Heart right ventricle (tissue), 16 donors: ENCODE results near the gene SRSF3. TPM values are rescaled to one million over a fixed set of nuclear protein-coding genes. Genes with fewer than 3 reads are reported as not detected.

Experiments
- ATAC-seq, 8 donors: fragments of 200-7000 bp; cut with Tn5 transposase; one replicate each; pipeline ENCODE4 v1.9.1; 2020; ENCODE audit warnings: mild to moderate bottlenecking in 8 of 8, moderate library complexity in 8 of 8, moderate number of reproducible peaks in 1 of 8
- DNase-seq, 2 donors: peaks; one replicate each; pipeline ENCODE4 v3.0.0-alpha.2; 2020
- H3K27ac ChIP-seq, 10 donors: fragments of 200-600 bp; sonication (generic) in 2 of 10; one replicate each; pipeline versions ENCODE4 v1.5.0 to v1.8.0; 2020 to 2022; ENCODE audit warnings: mild to moderate bottlenecking in 3 of 10
- H3K27me3 ChIP-seq, 7 donors: fragments of 200-600 bp; one replicate each; pipeline ENCODE4 v1.8.0; 2021 to 2022; ENCODE audit warnings: mild to moderate bottlenecking in 2 of 7
- H3K36me3 ChIP-seq, 9 donors: fragments of 200-600 bp; sonication (generic) in 1 of 9; one replicate each; pipeline versions ENCODE4 v1.5.0 to v1.8.0; 2020 to 2022; ENCODE audit warnings: mild to moderate bottlenecking in 2 of 9
- H3K4me1 ChIP-seq, 9 donors: fragments of 200-600 bp; sonication (generic) in 1 of 9; one replicate each; pipeline versions ENCODE4 v1.5.0 to v1.8.0; 2020 to 2022; ENCODE audit warnings: mild to moderate bottlenecking in 4 of 9
- H3K4me3 ChIP-seq, 10 donors: fragments of 200-600 bp; sonication (generic) in 2 of 10; one replicate each; pipeline versions ENCODE4 v1.5.0 to v1.8.0; 2020 to 2022; ENCODE audit warnings: mild to moderate bottlenecking in 7 of 10, moderate library complexity in 2 of 10
- H3K9me3 ChIP-seq, 11 donors: fragments of 200-600 bp in 10 of 11; sonication (generic) in 2 of 11; one replicate each; pipeline versions ENCODE4 v1.5.0 to v1.8.0; 2013 to 2022; ENCODE audit warnings: mild to moderate bottlenecking in 2 of 11, control low read depth in 1 of 11, moderate library complexity in 1 of 11
- WGBS, 2 donors: extraction: QIAGEN DNeasy Blood & Tissue Kit; methylation state at CpG; one replicate each; pipeline ENCODE4 v1.1.7; 2013; ENCODE audit warnings: inconsistent platforms in 1 of 2; 5-methylcytosine and 5-hydroxymethylcytosine counted together
- intact Hi-C, 10 donors: fragments of 100-400 bp; cut with DNase I; formaldehyde crosslinking; loops; one replicate each; pipeline versions ENCODE4 v1.11.1 to v1.14.2; 2022
- polyA plus RNA-seq, 2 donors: library from polyadenylated mRNA; stranded (reverse); fragments of 200-250 nt; gene quantifications; one replicate each; pipeline ENCODE4 v1.2.3, GENCODE V29; 2013
- total RNA-seq, 10 donors: library from RNA; stranded (reverse); fragmentation: NEBNext Ultra II Directional in 3 of 10; extraction: Animal tissue kit (Norgen Biotek cat#: 25700) in 3 of 10; gene quantifications; one replicate each; pipeline versions ENCODE4 v1.2.1 to v1.2.4, GENCODE V29; 2021 to 2023
- TF ChIP-seq, protein P1 (sequence below), 9 donors: fragments of 200-600 bp; sonication (generic) in 2 of 9; IDR thresholded peaks; one replicate each; pipeline versions ENCODE4 v1.5.0 to v1.8.0; 2021 to 2022; ENCODE audit warnings: antibody characterized with exemption in 9 of 9, mild to moderate bottlenecking in 5 of 9, moderate library complexity in 1 of 9
- donor health status: Arrhythmogenic right ventricular cardiomyopathy.
- donor health status: ischemic (EF 13 %, LVEDD 7.1; RV severe dilation, severe dysfunction).
- donor health status: healthy with polysubstance abuse.
- donor health status: DM: no; HTN: yes; CAD: no.
- donor health status: DM: no; HTN: no; CAD: no.
- donor health status: ischemic (EF 25% LVEDD 6.9; RV normal size, moderate dysfunction).
- donor health status: ischemic (EF 25% LVEDD 5.7; RV mildly dilated, moderate dysfunction).
- donor health status: healthy.
- donor health status: DM: yes; HTN: yes; CAD: no.
- donor health status: Ischemic cardiomyopathy.
- donor health status: ischemic (EF 35%, LVEDD 5.7; RV mildly dilated, moderate dysfunction).
- donor health status: nonischemic (EF 11% LVEDD 7.7; RV severe dilation, severe dysfunction).
- donor health status: DM: yes; HTN: yes; CAD: no.
- donor health status: PGD.
- donor health status: ischemic (EF 29% LVEDD 5.4; RV normal size, mild dysfunction).
- donor health status: nonischemic (EF 23%, LVEDD 6.1; RV moderate dilation, normal function).

SRSF3 gene
- total and polyA plus RNA-seq, 12 donors, result 105 to 196 (median 131) TPM

DNA sequence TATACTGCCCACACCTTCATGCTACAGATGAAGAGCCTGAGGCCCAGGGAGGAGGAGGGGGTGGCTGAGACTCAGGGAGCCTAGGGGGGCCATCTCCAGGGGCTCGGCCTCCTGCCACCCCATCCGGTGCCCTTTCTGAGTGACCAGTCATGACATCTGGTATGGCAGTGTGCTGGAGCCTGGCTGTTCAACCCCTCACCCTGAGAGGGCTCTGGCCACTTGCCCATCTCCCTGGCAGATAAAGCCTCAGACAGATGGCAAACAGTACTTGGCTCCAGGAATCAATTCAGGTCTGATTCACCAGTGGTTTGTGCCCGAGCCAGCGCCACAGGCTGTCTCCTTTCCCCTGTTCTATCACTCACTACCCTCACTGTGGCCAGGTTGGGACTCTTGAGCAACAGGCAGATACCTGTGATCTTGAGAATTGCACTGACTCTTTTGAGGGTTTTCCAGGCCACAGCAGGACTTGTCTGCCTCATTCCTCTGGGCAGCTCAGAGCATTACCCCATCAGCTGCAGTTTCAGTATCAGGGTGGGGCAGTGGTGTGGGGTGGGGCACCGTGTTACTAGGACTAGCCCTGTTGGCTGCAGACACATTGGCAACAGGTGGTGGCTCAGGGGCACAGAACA, 22.8 kb downstream of the SRSF3 start:
- ATAC-seq (peak in 5 of 8 donors; percentile 15 to 74 (median 37)), DNase-seq (peak in 1 of 2 donors; percentile 58)
- WGBS, 2 donors, result 42 to 68% methylated on average over 5 of the region's 5 CpGs
- H3K9me3 ChIP-seq, result no peaks in the 10 kb centered on the region
- intact Hi-C loops, result loop anchor here in 4 of 10 donors (2.0 to 10.0 kb wide), 4 partner anchors 108 to 238 kb away; no protein-coding TSS in a partner anchor
- H3K27ac ChIP-seq, result peak overlapping the region in 1 of 10 donors; percentile 2
- peaks cover 2 to 47% (median 25%) of the 10 kb centered on the region in 9 donors for H3K4me1 ChIP-seq
- H3K4me3 ChIP-seq, result no peak overlapping the region
- TF ChIP-seq, protein P1, sequence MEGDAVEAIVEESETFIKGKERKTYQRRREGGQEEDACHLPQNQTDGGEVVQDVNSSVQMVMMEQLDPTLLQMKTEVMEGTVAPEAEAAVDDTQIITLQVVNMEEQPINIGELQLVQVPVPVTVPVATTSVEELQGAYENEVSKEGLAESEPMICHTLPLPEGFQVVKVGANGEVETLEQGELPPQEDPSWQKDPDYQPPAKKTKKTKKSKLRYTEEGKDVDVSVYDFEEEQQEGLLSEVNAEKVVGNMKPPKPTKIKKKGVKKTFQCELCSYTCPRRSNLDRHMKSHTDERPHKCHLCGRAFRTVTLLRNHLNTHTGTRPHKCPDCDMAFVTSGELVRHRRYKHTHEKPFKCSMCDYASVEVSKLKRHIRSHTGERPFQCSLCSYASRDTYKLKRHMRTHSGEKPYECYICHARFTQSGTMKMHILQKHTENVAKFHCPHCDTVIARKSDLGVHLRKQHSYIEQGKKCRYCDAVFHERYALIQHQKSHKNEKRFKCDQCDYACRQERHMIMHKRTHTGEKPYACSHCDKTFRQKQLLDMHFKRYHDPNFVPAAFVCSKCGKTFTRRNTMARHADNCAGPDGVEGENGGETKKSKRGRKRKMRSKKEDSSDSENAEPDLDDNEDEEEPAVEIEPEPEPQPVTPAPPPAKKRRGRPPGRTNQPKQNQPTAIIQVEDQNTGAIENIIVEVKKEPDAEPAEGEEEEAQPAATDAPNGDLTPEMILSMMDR (IDR thresholded peaks at IDR 0.05), result no peak
- H3K36me3 ChIP-seq, result peaks cover 0 to 26% (median 13%) of the 10 kb centered on the region in 9 donors
- H3K27me3 ChIP-seq, result no peaks in the 10 kb centered on the region

- DNase-seq (no peak), ATAC-seq (no peak)
- TF ChIP-seq, protein P1 (IDR thresholded peaks at IDR 0.05), result no peak
- Histone ChIP-seq H3K36me3 (peaks cover 0 to 10% (median 0%) of the 10 kb centered on the region in 9 donors), H3K4me1 (peaks cover 2 to 64% (median 34%) of the 10 kb centered on the region in 9 donors), H3K27me3 (no peaks in the 10 kb centered on the region), H3K9me3 (no peaks in the 10 kb centered on the region), H3K27ac (no peak overlapping the region), H3K4me3 (no peak overlapping the region)
- 82 to 83% methylated on average over 10 of the region's 10 CpGs for WGBS, 2 donors
- intact Hi-C loops, result loop anchor here in 3 of 10 donors (10.0 kb wide), 3 partner anchors 106 to 236 kb away; no protein-coding TSS in a partner anchor
Observed at GRCh38 chr6:36618366-36619355, 24.5 kb downstream of the SRSF3 start.

- no peaks in the 10 kb centered on the region for H3K9me3 ChIP-seq
- no peaks in the 10 kb centered on the region for H3K27me3 ChIP-seq
- H3K36me3 ChIP-seq, result no peaks in the 10 kb centered on the region
- intact Hi-C loops, result loop anchor here in 8 of 10 donors (5.0 to 10.0 kb wide), 4 partner anchors 61 to 233 kb away; no protein-coding TSS in a partner anchor
- DNase-seq, result no peak
- no peak overlapping the region for H3K27ac ChIP-seq
- no peak overlapping the region for H3K4me3 ChIP-seq
- no peak for ATAC-seq
- peaks cover 2 to 67% (median 38%) of the 10 kb centered on the region in 9 donors for H3K4me1 ChIP-seq
- 94 to 96% methylated on average over 7 of the region's 7 CpGs for WGBS, 2 donors
- TF ChIP-seq, protein P1 (IDR thresholded peaks at IDR 0.05), result no peak
Observed at GRCh38 chr6:36621371-36621855, 27.3 kb downstream of the SRSF3 start.
